ENCODE measurements around the gene MAML2. TPM values are rescaled to one million over a fixed set of nuclear protein-coding genes. Genes with fewer than 3 reads are reported as not detected.
A peak's percentile ranks its signal among the peaks of the same experiment; 100 is the strongest.

The MAML2 gene
- total RNA-seq, 4 donors from 2014 or later, result 15.9 to 31.9 (median 24.9) TPM

DNA sequence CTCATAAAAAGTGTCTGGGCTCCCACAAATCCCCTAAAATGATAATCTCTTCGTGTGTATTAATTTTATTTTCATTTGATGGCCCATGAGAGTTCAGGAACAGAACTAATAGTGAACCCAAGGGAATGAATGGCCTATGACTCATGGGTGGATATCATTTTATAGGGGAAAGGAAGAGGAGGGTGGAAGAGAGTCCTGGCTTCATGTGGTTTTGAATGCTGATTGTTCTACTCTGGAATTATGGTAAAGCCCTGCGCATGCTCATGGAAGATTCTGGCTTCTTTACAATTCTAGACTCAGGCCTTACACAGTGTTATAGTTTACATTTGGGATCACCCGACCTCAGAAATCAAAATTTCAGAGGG is 35.2 kb downstream of the MAML2 start:
- H3K36me3 ChIP-seq, result no peaks in the 10 kb centered on the region
- H3K4me3 ChIP-seq, result peak overlapping the region in 3 of 4 donors; percentile 5 to 29 (median 19)
- TF ChIP-seq POLR2AphosphoS5 (IDR thresholded peaks at IDR 0.05), result peak in 2 of 3 donors; percentile 48 to 54
- TF ChIP-seq EP300 (IDR thresholded peaks at IDR 0.05; ENCODE audit: low read depth), result no peak
- in situ Hi-C loops (cut with MboI; ENCODE audit: low pct_ligation_motif_present in 1 of 4, low pct_unique_long_range_greater_than_20kb in 1 of 4, low sequenced_read_pairs in 3 of 4) (no loop called here), intact Hi-C loops (cut with DNase I; ENCODE audit: low total_unique reads) (no loop called here)
- DNase-seq, result no peak
- peak overlapping the region; percentile 86 to 93 (median 90) for H3K27ac ChIP-seq
- no peaks in the 10 kb centered on the region for H3K9me3 ChIP-seq
- WGBS, 2 donors (ENCODE audit: low coverage in 1 of 2), result 20 to 37% methylated on average over 1 to 3 of the region's 3 CpGs
- H3K4me1 ChIP-seq, result peaks cover 37 to 95% (median 66%) of the 10 kb centered on the region in 4 donors
- no peaks in the 10 kb centered on the region for H3K27me3 ChIP-seq

DNA sequence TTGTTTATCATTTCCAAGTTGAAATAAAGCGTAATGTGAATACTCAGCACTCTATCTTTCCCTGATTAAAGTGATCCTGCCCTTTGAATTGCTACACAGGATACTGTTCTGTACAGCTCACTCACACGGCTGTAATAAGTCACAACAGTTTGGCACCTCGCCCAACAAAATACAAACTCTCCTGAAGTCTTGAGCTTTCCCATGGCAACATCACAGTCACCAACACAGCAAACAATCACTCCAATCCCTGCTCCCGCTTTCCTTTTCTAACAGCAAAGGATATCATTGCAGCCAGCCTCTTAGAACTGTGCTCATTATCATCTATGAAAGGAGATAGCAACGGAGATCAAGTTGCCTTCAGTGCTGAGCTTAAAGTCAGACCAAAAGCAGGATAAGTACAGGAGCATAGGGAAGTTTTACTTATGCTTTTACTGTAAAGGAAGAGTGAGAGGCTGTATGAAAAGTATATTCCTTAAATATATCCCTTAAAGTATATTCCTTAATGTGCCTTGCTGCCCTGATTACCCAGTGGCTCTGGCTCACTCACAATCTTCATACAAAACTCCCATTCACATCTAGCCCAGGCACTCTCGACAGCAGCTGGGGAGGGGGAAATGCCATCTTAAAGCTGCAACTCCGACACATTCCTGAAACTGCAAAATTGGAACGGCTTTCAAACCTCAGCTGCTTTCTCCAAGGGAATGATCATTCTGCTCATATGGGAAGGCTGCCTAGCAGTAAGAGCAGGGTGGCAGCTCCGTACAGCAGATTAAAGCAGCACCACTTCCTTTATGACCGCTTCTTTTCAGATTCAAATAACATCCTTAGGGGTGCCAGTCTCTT is 35.8 kb downstream of the MAML2 start:
- 8 to 20% methylated on average over 6 to 10 of the region's 10 CpGs for WGBS, 2 donors (ENCODE audit: low coverage in 1 of 2)
- intact Hi-C loops (cut with DNase I; ENCODE audit: low total_unique reads) (no loop called here), in situ Hi-C loops (cut with MboI; ENCODE audit: low pct_ligation_motif_present in 1 of 4, low pct_unique_long_range_greater_than_20kb in 1 of 4, low sequenced_read_pairs in 3 of 4) (no loop called here)
- no peaks in the 10 kb centered on the region for H3K36me3 ChIP-seq
- H3K4me1 ChIP-seq, result peaks cover 41 to 95% (median 71%) of the 10 kb centered on the region in 4 donors
- H3K9me3 ChIP-seq, result no peaks in the 10 kb centered on the region
- H3K4me3 ChIP-seq, result peak overlapping the region in 3 of 4 donors; percentile 5 to 29 (median 19)
- DNase-seq, result peak; percentile 90
- H3K27ac ChIP-seq, result peak overlapping the region; percentile 86 to 93 (median 90)
- H3K27me3 ChIP-seq, result no peaks in the 10 kb centered on the region
- TF ChIP-seq EP300 (IDR thresholded peaks at IDR 0.05; ENCODE audit: low read depth) (no peak), POLR2AphosphoS5 (IDR thresholded peaks at IDR 0.05) (peak; percentile 52 to 77 (median 75)), POLR2A (IDR thresholded peaks at IDR 0.05) (peak; percentile 51)
- TF ChIP-seq, protein P1, sequence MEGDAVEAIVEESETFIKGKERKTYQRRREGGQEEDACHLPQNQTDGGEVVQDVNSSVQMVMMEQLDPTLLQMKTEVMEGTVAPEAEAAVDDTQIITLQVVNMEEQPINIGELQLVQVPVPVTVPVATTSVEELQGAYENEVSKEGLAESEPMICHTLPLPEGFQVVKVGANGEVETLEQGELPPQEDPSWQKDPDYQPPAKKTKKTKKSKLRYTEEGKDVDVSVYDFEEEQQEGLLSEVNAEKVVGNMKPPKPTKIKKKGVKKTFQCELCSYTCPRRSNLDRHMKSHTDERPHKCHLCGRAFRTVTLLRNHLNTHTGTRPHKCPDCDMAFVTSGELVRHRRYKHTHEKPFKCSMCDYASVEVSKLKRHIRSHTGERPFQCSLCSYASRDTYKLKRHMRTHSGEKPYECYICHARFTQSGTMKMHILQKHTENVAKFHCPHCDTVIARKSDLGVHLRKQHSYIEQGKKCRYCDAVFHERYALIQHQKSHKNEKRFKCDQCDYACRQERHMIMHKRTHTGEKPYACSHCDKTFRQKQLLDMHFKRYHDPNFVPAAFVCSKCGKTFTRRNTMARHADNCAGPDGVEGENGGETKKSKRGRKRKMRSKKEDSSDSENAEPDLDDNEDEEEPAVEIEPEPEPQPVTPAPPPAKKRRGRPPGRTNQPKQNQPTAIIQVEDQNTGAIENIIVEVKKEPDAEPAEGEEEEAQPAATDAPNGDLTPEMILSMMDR (IDR thresholded peaks at IDR 0.05), result no peak

DNA sequence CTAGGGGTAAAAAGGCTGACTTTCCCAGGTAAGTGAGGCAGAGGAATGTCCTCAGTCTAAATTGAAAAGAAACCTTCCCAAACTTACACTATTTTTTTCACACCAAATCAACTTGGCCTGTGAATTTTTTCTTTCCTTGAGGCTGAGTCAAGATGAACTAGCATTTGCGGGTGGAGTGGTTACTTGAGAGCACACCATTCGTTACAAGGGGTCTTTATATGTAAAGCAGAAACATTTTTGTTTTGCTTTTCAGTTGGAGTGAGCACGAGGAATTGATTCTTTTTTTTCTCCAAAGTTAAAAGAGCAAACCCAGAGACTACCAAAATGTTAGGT is 36.4 kb downstream of the MAML2 start:
- DNase-seq, result no peak
- Histone ChIP-seq H3K9me3 (no peaks in the 10 kb centered on the region), H3K4me1 (peaks cover 38 to 95% (median 67%) of the 10 kb centered on the region in 4 donors), H3K27ac (peak overlapping the region; percentile 86 to 93 (median 90)), H3K36me3 (no peaks in the 10 kb centered on the region), H3K27me3 (no peaks in the 10 kb centered on the region), H3K4me3 (peak overlapping the region in 1 of 4 donors; percentile 29)
- TF ChIP-seq, protein P1 (IDR thresholded peaks at IDR 0.05), result no peak
- TF ChIP-seq POLR2A (IDR thresholded peaks at IDR 0.05) (no peak), POLR2AphosphoS5 (IDR thresholded peaks at IDR 0.05) (no peak), EP300 (IDR thresholded peaks at IDR 0.05; ENCODE audit: low read depth) (no peak)
- in situ Hi-C loops (cut with MboI; ENCODE audit: low pct_ligation_motif_present in 1 of 4, low pct_unique_long_range_greater_than_20kb in 1 of 4, low sequenced_read_pairs in 3 of 4), result no loop called here
- intact Hi-C loops (cut with DNase I; ENCODE audit: low total_unique reads), result no loop called here
- 18 to 27% methylated on average over 3 of the region's 3 CpGs for WGBS, 2 donors (ENCODE audit: low coverage in 1 of 2)

DNA sequence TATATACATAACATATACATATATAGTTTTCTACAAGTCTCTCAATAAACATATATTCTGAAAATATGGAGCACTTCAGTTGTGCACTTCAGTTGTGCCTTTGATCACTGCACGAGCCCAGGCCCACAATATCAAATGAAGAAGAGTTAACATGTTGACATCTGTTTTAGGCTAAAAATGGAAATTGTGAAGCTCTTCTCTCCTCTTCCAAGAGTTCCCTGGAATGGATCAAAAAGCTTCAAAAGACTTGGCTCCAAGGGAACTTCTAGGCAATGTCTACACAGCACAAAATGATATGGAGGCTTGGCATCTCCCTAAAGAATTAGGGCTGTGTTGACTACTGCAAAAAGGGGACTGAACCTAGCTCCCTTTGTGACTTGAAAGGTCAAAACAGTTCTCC is 36.9 kb downstream of the MAML2 start:
- TF ChIP-seq POLR2AphosphoS5 (IDR thresholded peaks at IDR 0.05), result no peak
- TF ChIP-seq, protein P1 (IDR thresholded peaks at IDR 0.05), result no peak
- TF ChIP-seq EP300 (IDR thresholded peaks at IDR 0.05; ENCODE audit: low read depth), result no peak
- TF ChIP-seq POLR2A (IDR thresholded peaks at IDR 0.05), result no peak
- H3K4me3 ChIP-seq, result peak overlapping the region in 1 of 4 donors; percentile 29
- intact Hi-C loops (cut with DNase I; ENCODE audit: low total_unique reads), result no loop called here
- no peaks in the 10 kb centered on the region for H3K27me3 ChIP-seq
- peak overlapping the region; percentile 86 to 93 (median 90) for H3K27ac ChIP-seq
- no peaks in the 10 kb centered on the region for H3K36me3 ChIP-seq
- no peak for DNase-seq
- in situ Hi-C loops (cut with MboI; ENCODE audit: low pct_ligation_motif_present in 1 of 4, low pct_unique_long_range_greater_than_20kb in 1 of 4, low sequenced_read_pairs in 3 of 4), result no loop called here
- peaks cover 34 to 90% (median 62%) of the 10 kb centered on the region in 4 donors for H3K4me1 ChIP-seq
- WGBS, 2 donors (ENCODE audit: low coverage in 1 of 2), result 64 to 75% methylated on average over 1 of the region's 1 CpG
- H3K9me3 ChIP-seq, result no peaks in the 10 kb centered on the region
